CD4-positive, alpha-beta T cell (primary cell): ENCODE data around the gene SCD5. TPM values are rescaled to one million over a fixed set of nuclear protein-coding genes. Genes with fewer than 3 reads are reported as not detected.

ENCODE experiments used
- ATAC-seq: fragments of 200-7000 bp; cut with Tn5 transposase; one replicate; pipeline ENCODE4 v1.10.0; 2022; ENCODE audit warnings: mild to moderate bottlenecking; ENCODE audit not compliant: poor library complexity
- CTCF ChIA-PET: fragments of 350-600 bp; sonication (Branson Sonifier 250); formaldehyde crosslinking; loops from one replicate; lab custom pipeline; 2021; ENCODE audit warnings: antibody characterized with exemption, inconsistent platforms; lab: Charles Lee
- POLR2A ChIA-PET: fragments of 350-600 bp; sonication (Branson Sonifier 250); formaldehyde crosslinking; loops from one replicate; lab custom pipeline; 2021; ENCODE audit warnings: antibody characterized with exemption, inconsistent platforms; lab: Charles Lee
- DNase-seq, 14 experiments: peaks; one replicate each; pipeline ENCODE4 v3.0.0-alpha.2; 2013 to 2020; ENCODE audit warnings: mixed read lengths in 2 of 14
- H3K27ac ChIP-seq, 2 donors: one replicate each; pipeline versions ENCODE4 v1.5.1 to v1.7.0; 2013; ENCODE audit warnings: low read length in 2 of 2, low read depth in 1 of 2, mild to moderate bottlenecking in 1 of 2
- H3K27me3 ChIP-seq, 2 experiments: 1 replicate in 1 of 2; 2 replicates in 1 of 2; pipeline versions ENCODE4 v1.6.1 to v1.7.0; 2013; ENCODE audit warnings: low read length in 2 of 2, control low read depth in 1 of 2, mild to moderate bottlenecking in 1 of 2, moderate library complexity in 1 of 2; ENCODE audit not compliant: insufficient read depth in 2 of 2, control insufficient read depth in 1 of 2
- H3K36me3 ChIP-seq: one replicate; pipeline ENCODE4 v1.6.1; 2013; ENCODE audit warnings: low read length, control low read depth; ENCODE audit not compliant: insufficient read depth
- H3K4me1 ChIP-seq: one replicate; pipeline ENCODE4 v1.6.1; 2013; ENCODE audit warnings: low read length, control low read depth; ENCODE audit not compliant: insufficient read depth
- H3K4me3 ChIP-seq: one replicate; pipeline ENCODE4 v1.5.1; 2013; ENCODE audit warnings: mild to moderate bottlenecking, low read length, moderate library complexity
- H3K9me3 ChIP-seq, 2 experiments: 1 replicate in 1 of 2; 2 replicates in 1 of 2; pipeline versions ENCODE4 v1.6.1 to v1.7.0; 2013; ENCODE audit warnings: low read length in 2 of 2, mild to moderate bottlenecking in 2 of 2, control low read depth in 1 of 2, moderate library complexity in 1 of 2; ENCODE audit not compliant: control insufficient read depth in 1 of 2, insufficient read depth in 1 of 2
- H3K27ac Mint-ChIP-seq: one replicate; pipeline ENCODE4 v1.8.0; 2020; ENCODE audit warnings: mixed read lengths
- H3K27me3 Mint-ChIP-seq: one replicate; pipeline ENCODE4 v1.8.0; 2021; ENCODE audit warnings: mixed read lengths
- H3K36me3 Mint-ChIP-seq: one replicate; pipeline ENCODE4 v1.8.0; 2021; ENCODE audit warnings: low read depth, mixed read lengths
- H3K4me1 Mint-ChIP-seq: one replicate; pipeline ENCODE4 v1.8.0; 2021; ENCODE audit warnings: low read depth, mixed read lengths
- H3K4me3 Mint-ChIP-seq: one replicate; pipeline ENCODE4 v1.8.0; 2020; ENCODE audit warnings: mild to moderate bottlenecking, mixed read lengths
- H3K9me3 Mint-ChIP-seq: one replicate; pipeline ENCODE4 v1.8.0; 2020; ENCODE audit warnings: mixed read lengths
- CTCF ChIP-seq: fragments of 200-600 bp; IDR thresholded peaks from one replicate; pipeline ENCODE4 v1.8.0; 2022; ENCODE audit warnings: antibody characterized with exemption, mild to moderate bottlenecking
- intact Hi-C, 2 experiments: fragments of 100-400 bp; cut with DNase I in 1 of 2; cut with micrococcal nuclease in 1 of 2; formaldehyde crosslinking; loops; one replicate each; pipeline versions ENCODE4 v1.15.1 to v1.9.0; 2023 to 2025; cut with DNase I, micrococcal nuclease
- total RNA-seq, 174 experiments: library from RNA in 2 of 174; stranded (reverse) in 2 of 174; gene quantifications; one replicate each; pipeline ENCODE4 v1.2.3 and lab custom pipeline; 2021 to 2026

SCD5 gene
- total RNA-seq, 2 experiments from 2014 or later = 0.14 to 0.25 TPM

- Histone ChIP-seq H3K36me3 (no peaks in the 10 kb centered on the region), H3K9me3 (peaks cover 9 to 10% of the 10 kb centered on the region in 2 experiments), H3K4me3 (no peak overlapping the region), H3K27me3 (no peaks in the 10 kb centered on the region), H3K27ac (no peak overlapping the region), H3K4me1 (no peaks in the 10 kb centered on the region)
- H3K27me3 Mint-ChIP-seq = no peaks in the 10 kb centered on the region
- POLR2A ChIA-PET = no interaction called here
- no peak overlapping the region for H3K27ac Mint-ChIP-seq
- CTCF ChIA-PET = no interaction called here
- no peak overlapping the region for H3K4me3 Mint-ChIP-seq
- ATAC-seq = no peak
- no peak for DNase-seq
- H3K36me3 Mint-ChIP-seq = no peaks in the 10 kb centered on the region
- intact Hi-C loops = no loop called here
- no peak for TF ChIP-seq CTCF
- H3K9me3 Mint-ChIP-seq = peaks cover 5% of the 10 kb centered on the region
- no peaks in the 10 kb centered on the region for H3K4me1 Mint-ChIP-seq
Observed at GRCh38 chr4:82761229-82761628, 37.4 kb downstream of the SCD5 start.

- Mint-ChIP-seq H3K4me3 (no peak overlapping the region), H3K27me3 (no peaks in the 10 kb centered on the region), H3K4me1 (no peaks in the 10 kb centered on the region), H3K9me3 (no peaks in the 10 kb centered on the region), H3K27ac (no peak overlapping the region), H3K36me3 (no peaks in the 10 kb centered on the region)
- no peak for TF ChIP-seq CTCF
- no peaks in the 10 kb centered on the region for H3K4me1 ChIP-seq
- H3K27ac ChIP-seq = no peak overlapping the region
- no peaks in the 10 kb centered on the region for H3K9me3 ChIP-seq
- intact Hi-C loops = no loop called here
- H3K4me3 ChIP-seq = no peak overlapping the region
- ChIA-PET POLR2A (no interaction called here), CTCF (no interaction called here)
- DNase-seq (no peak), ATAC-seq (no peak)
- H3K27me3 ChIP-seq = peaks cover 0 to 3% of the 10 kb centered on the region in 2 experiments
- no peaks in the 10 kb centered on the region for H3K36me3 ChIP-seq
Observed at GRCh38 chr4:82758701-82759685, 39.6 kb downstream of the SCD5 start.

- CTCF ChIA-PET = no interaction called here
Observed at GRCh38 chr4:82756061-82756460, 42.5 kb downstream of the SCD5 start.

More at GRCh38 chr4:82756061-82756460, 42.5 kb downstream of the SCD5 start:
- Histone ChIP-seq H3K27ac (no peak overlapping the region), H3K27me3 (peaks cover 0 to 3% of the 10 kb centered on the region in 2 experiments), H3K4me3 (no peak overlapping the region), H3K36me3 (no peaks in the 10 kb centered on the region), H3K9me3 (no peaks in the 10 kb centered on the region), H3K4me1 (no peaks in the 10 kb centered on the region)
- POLR2A ChIA-PET = no interaction called here
- DNase-seq (no peak), ATAC-seq (no peak)
- TF ChIP-seq CTCF = no peak
- Mint-ChIP-seq H3K4me3 (no peak overlapping the region), H3K27ac (no peak overlapping the region), H3K36me3 (no peaks in the 10 kb centered on the region), H3K27me3 (no peaks in the 10 kb centered on the region), H3K9me3 (no peaks in the 10 kb centered on the region), H3K4me1 (no peaks in the 10 kb centered on the region)
- intact Hi-C loops = no loop called here
